ENCODE results near the gene SETMAR.

- TF ChIP-seq, protein P1, sequence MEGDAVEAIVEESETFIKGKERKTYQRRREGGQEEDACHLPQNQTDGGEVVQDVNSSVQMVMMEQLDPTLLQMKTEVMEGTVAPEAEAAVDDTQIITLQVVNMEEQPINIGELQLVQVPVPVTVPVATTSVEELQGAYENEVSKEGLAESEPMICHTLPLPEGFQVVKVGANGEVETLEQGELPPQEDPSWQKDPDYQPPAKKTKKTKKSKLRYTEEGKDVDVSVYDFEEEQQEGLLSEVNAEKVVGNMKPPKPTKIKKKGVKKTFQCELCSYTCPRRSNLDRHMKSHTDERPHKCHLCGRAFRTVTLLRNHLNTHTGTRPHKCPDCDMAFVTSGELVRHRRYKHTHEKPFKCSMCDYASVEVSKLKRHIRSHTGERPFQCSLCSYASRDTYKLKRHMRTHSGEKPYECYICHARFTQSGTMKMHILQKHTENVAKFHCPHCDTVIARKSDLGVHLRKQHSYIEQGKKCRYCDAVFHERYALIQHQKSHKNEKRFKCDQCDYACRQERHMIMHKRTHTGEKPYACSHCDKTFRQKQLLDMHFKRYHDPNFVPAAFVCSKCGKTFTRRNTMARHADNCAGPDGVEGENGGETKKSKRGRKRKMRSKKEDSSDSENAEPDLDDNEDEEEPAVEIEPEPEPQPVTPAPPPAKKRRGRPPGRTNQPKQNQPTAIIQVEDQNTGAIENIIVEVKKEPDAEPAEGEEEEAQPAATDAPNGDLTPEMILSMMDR (IDR thresholded peaks at IDR 0.05), result no peak
- TF ChIP-seq POLR2A (IDR thresholded peaks at IDR 0.05), result peak in 1 of 2 donors; percentile 33
These were observed at the start of gene SETMAR for GRCh38 chr3:4303187-4304123.
